HepG2 (cell line): Measurements from ENCODE around the gene NRAS. TPM values are rescaled to one million over a fixed set of nuclear protein-coding genes. Genes with fewer than 3 reads are reported as not detected.
A peak's percentile ranks its signal among the peaks of the same experiment; 100 is the strongest.

Source experiments
- BORCS8-MEF2B ChIP-seq: sonication (generic); formaldehyde crosslinking; IDR thresholded peaks from 2 replicates; pipeline ENCODE4 v1.8.0; 2022; ENCODE audit warnings: mild to moderate bottlenecking, missing genetic modification reagents
- CBX1 ChIP-seq: IDR thresholded peaks from one replicate; pipeline ENCODE4 v1.6.1; 2016; ENCODE audit warnings: antibody characterized with exemption, low read depth
- GTF3A ChIP-seq: sonication (generic); formaldehyde crosslinking; conservative IDR thresholded peaks from 2 replicates; pipeline ENCODE4 v1.4.0; 2020; ENCODE audit warnings: mild to moderate bottlenecking, missing genetic modification reagents
- NAIF1 ChIP-seq: sonication (generic); formaldehyde crosslinking; IDR thresholded peaks from 2 replicates; pipeline ENCODE4 v1.5.0; 2020; ENCODE audit warnings: mild to moderate bottlenecking, missing genetic modification reagents, borderline replicate concordance
- NFYC ChIP-seq: IDR thresholded peaks from 2 replicates; pipeline ENCODE4 v1.6.1; 2016; ENCODE audit warnings: missing genetic modification reagents, missing compliant biosample characterization
- PCBP2 ChIP-seq: fragments of 200-400 bp; formaldehyde crosslinking; optimal IDR thresholded peaks from 2 replicates; pipeline ENCODE3; 2018; ENCODE audit warnings: low read length, low read depth; ENCODE audit not compliant: poor library complexity, severe bottlenecking
- RBFOX2 ChIP-seq: fragments of 200-400 bp; formaldehyde crosslinking; IDR thresholded peaks from 2 replicates; pipeline ENCODE4 v1.6.1; 2017; ENCODE audit warnings: low read depth, mild to moderate bottlenecking, low read length
- REPIN1 ChIP-seq: sonication (generic); formaldehyde crosslinking; IDR thresholded peaks from 2 replicates; pipeline ENCODE4 v1.8.0; 2022; ENCODE audit warnings: missing genetic modification reagents, low read depth, mild to moderate bottlenecking, borderline replicate concordance
- SP4 ChIP-seq: sonication (generic); formaldehyde crosslinking; IDR thresholded peaks from 2 replicates; pipeline ENCODE4 v1.8.1; 2023; ENCODE audit warnings: mild to moderate bottlenecking, missing genetic modification reagents
- TAF1 ChIP-seq: sonication (generic); formaldehyde crosslinking; IDR thresholded peaks from 2 replicates; pipeline ENCODE4 v1.4.0; 2020; ENCODE audit warnings: missing genetic modification reagents
- ZFY ChIP-seq: sonication (generic); formaldehyde crosslinking; IDR thresholded peaks from 2 replicates; pipeline ENCODE4 v1.4.0; 2020; ENCODE audit warnings: missing genetic modification reagents
- ZNF724P ChIP-seq: sonication (generic); formaldehyde crosslinking; IDR thresholded peaks from 2 replicates; pipeline ENCODE4 v1.8.0; 2022; ENCODE audit warnings: missing genetic modification reagents, borderline replicate concordance
- ZNF773 ChIP-seq: sonication (generic); formaldehyde crosslinking; IDR thresholded peaks from 2 replicates; pipeline ENCODE4 v1.4.0; 2020; ENCODE audit warnings: missing genetic modification reagents, borderline replicate concordance
- polyA plus RNA-seq, 8 experiments: library from polyadenylated mRNA; depleted of rRNA in 3 of 8; stranded (reverse) in 7 of 8; unstranded in 1 of 8; fragments of >200 nt; fragmentation: Illumina TruSeq in 4 of 8; extraction: Trizol in 4 of 8; gene quantifications; 2 replicates each; pipeline versions ENCODE4 v1.2.1 to v1.2.3, GENCODE V29; 2011 to 2016; ENCODE audit warnings: low read depth in 4 of 8, missing spikeins in 1 of 8, mixed read lengths in 1 of 8; ENCODE audit not compliant: insufficient read depth in 1 of 8
- total RNA-seq, 5 experiments: library from RNA; depleted of rRNA; stranded (reverse); fragments of >200 nt; fragmentation: Illumina TruSeq; extraction: Trizol; gene quantifications; 2 replicates each; pipeline ENCODE4 v1.2.3, GENCODE V29; 2016; ENCODE audit warnings: low read depth in 1 of 5
- TF ChIP-seq, protein P1 (sequence below): sonication (generic); formaldehyde crosslinking; IDR thresholded peaks from 2 replicates; pipeline ENCODE4 v1.4.0; 2020; ENCODE audit warnings: low read depth, mild to moderate bottlenecking, missing genetic modification reagents
- TF ChIP-seq, protein P2 (sequence below): sonication (generic); formaldehyde crosslinking; IDR thresholded peaks from 2 replicates; pipeline ENCODE4 v1.5.0; 2020; ENCODE audit warnings: missing genetic modification reagents, mild to moderate bottlenecking, borderline replicate concordance
- TF ChIP-seq, protein P3 (sequence below): sonication (generic); formaldehyde crosslinking; IDR thresholded peaks from 2 replicates; pipeline ENCODE4 v1.5.0; 2020; ENCODE audit warnings: missing genetic modification reagents
- TF ChIP-seq, protein P4 (sequence below): sonication (generic); formaldehyde crosslinking; IDR thresholded peaks from 2 replicates; pipeline ENCODE4 v1.5.1; 2020; ENCODE audit warnings: mild to moderate bottlenecking, missing genetic modification reagents, moderate library complexity
- TF ChIP-seq, protein P5 (sequence below): sonication (generic); formaldehyde crosslinking; IDR thresholded peaks from 2 replicates; pipeline ENCODE4 v1.9.0; 2022; ENCODE audit warnings: missing genetic modification reagents, mild to moderate bottlenecking, borderline replicate concordance

Gene NRAS
- total and polyA plus RNA-seq, 2 of the 13 experiments (the other 11 are each of a cell fraction or from before 2014, with no cell fraction given) = 38.6 to 58.8 TPM

DNA sequence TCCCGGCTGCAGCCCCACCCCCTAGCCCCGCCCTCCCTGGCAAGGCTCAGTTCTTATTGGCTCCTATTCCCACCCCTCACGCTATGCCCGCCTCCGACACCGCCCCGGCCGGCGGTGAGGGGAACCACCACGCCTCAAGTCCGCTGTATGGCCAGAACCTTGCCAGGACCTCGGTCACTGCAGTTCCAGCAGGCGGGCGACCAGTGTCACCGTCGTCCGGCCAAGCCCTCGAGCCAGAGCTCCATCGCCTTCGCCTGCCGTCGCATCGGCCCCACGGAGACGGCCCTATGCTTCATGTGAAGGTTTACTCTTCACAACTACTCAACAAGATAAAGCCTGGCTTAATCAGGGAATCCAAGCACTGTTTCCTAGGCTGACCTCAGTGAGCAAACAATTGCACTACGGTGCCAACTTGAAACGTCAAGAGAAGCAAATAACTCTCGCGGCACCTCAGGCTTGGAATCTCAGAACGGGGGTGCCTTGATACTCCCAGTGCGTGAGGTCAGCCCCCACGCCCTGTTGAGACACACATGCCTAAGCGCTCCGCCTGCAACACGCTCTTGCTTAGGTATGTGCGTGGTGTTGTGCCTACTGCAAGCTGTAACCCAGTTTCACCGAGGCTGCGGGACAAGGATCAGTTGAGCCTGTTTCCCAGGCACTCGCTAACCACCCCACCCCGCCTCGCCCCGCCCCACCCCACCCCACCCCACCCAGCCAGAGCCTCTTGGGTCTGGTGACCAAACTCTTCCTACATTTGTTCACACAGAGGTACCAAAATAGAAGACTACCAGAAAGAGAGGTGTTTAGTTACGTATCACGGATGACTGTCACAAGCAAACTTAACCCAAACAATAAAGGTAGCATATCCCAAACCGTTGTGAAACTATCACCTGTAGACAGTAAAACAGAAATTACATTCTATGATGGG is 46.2 kb downstream of the NRAS start (continued):
- TF ChIP-seq, protein P1, sequence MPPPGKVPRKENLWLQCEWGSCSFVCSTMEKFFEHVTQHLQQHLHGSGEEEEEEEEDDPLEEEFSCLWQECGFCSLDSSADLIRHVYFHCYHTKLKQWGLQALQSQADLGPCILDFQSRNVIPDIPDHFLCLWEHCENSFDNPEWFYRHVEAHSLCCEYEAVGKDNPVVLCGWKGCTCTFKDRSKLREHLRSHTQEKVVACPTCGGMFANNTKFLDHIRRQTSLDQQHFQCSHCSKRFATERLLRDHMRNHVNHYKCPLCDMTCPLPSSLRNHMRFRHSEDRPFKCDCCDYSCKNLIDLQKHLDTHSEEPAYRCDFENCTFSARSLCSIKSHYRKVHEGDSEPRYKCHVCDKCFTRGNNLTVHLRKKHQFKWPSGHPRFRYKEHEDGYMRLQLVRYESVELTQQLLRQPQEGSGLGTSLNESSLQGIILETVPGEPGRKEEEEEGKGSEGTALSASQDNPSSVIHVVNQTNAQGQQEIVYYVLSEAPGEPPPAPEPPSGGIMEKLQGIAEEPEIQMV (CRISPR knock-in tag) = peak; percentile 15; the same call in 1 of the 2 replicates
- TF ChIP-seq CBX1 (peak; percentile 30), NFYC (peak; percentile 75), GTF3A (CRISPR knock-in tag) (no peak), TAF1 (CRISPR knock-in tag) (peak; percentile 70), ZFY (CRISPR knock-in tag) (0 out of 2 replicates have a peak, but pooled peaks have one; percentile 19), NAIF1 (CRISPR knock-in tag) (no peak), REPIN1 (CRISPR knock-in tag) (peak; percentile 42; the same call in 1 of the 2 replicates), RBFOX2 (0 out of 2 replicates have a peak, but pooled peaks have one; percentile 20), ZNF773 (no peak), BORCS8-MEF2B (CRISPR knock-in tag) (0 out of 2 replicates have a peak, but pooled peaks have one; percentile 23), SP4 (CRISPR knock-in tag) (peak; percentile 62; the same call in 1 of the 2 replicates), PCBP2 (no peak), ZNF724P (CRISPR knock-in tag) (peak; percentile 41; the same call in 1 of the 2 replicates)
- TF ChIP-seq, protein P2, sequence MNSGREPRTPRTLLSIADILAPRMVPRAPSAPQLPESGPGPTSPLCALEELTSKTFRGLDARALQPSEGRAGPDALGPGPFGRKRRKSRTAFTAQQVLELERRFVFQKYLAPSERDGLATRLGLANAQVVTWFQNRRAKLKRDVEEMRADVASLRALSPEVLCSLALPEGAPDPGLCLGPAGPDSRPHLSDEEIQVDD = no peak
- TF ChIP-seq, protein P3, sequence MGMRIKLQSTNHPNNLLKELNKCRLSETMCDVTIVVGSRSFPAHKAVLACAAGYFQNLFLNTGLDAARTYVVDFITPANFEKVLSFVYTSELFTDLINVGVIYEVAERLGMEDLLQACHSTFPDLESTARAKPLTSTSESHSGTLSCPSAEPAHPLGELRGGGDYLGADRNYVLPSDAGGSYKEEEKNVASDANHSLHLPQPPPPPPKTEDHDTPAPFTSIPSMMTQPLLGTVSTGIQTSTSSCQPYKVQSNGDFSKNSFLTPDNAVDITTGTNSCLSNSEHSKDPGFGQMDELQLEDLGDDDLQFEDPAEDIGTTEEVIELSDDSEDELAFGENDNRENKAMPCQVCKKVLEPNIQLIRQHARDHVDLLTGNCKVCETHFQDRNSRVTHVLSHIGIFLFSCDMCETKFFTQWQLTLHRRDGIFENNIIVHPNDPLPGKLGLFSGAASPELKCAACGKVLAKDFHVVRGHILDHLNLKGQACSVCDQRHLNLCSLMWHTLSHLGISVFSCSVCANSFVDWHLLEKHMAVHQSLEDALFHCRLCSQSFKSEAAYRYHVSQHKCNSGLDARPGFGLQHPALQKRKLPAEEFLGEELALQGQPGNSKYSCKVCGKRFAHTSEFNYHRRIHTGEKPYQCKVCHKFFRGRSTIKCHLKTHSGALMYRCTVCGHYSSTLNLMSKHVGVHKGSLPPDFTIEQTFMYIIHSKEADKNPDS (CRISPR knock-in tag) = no peak
- TF ChIP-seq, protein P4, sequence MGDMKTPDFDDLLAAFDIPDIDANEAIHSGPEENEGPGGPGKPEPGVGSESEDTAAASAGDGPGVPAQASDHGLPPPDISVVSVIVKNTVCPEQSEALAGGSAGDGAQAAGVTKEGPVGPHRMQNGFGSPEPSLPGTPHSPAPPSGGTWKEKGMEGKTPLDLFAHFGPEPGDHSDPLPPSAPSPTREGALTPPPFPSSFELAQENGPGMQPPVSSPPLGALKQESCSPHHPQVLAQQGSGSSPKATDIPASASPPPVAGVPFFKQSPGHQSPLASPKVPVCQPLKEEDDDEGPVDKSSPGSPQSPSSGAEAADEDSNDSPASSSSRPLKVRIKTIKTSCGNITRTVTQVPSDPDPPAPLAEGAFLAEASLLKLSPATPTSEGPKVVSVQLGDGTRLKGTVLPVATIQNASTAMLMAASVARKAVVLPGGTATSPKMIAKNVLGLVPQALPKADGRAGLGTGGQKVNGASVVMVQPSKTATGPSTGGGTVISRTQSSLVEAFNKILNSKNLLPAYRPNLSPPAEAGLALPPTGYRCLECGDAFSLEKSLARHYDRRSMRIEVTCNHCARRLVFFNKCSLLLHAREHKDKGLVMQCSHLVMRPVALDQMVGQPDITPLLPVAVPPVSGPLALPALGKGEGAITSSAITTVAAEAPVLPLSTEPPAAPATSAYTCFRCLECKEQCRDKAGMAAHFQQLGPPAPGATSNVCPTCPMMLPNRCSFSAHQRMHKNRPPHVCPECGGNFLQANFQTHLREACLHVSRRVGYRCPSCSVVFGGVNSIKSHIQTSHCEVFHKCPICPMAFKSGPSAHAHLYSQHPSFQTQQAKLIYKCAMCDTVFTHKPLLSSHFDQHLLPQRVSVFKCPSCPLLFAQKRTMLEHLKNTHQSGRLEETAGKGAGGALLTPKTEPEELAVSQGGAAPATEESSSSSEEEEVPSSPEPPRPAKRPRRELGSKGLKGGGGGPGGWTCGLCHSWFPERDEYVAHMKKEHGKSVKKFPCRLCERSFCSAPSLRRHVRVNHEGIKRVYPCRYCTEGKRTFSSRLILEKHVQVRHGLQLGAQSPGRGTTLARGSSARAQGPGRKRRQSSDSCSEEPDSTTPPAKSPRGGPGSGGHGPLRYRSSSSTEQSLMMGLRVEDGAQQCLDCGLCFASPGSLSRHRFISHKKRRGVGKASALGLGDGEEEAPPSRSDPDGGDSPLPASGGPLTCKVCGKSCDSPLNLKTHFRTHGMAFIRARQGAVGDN = peak; percentile 91
- TF ChIP-seq, protein P5, sequence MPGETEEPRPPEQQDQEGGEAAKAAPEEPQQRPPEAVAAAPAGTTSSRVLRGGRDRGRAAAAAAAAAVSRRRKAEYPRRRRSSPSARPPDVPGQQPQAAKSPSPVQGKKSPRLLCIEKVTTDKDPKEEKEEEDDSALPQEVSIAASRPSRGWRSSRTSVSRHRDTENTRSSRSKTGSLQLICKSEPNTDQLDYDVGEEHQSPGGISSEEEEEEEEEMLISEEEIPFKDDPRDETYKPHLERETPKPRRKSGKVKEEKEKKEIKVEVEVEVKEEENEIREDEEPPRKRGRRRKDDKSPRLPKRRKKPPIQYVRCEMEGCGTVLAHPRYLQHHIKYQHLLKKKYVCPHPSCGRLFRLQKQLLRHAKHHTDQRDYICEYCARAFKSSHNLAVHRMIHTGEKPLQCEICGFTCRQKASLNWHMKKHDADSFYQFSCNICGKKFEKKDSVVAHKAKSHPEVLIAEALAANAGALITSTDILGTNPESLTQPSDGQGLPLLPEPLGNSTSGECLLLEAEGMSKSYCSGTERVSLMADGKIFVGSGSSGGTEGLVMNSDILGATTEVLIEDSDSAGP (CRISPR knock-in tag) = 0 out of 2 replicates have a peak, but pooled peaks have one; percentile 22
